Measurements from ENCODE around the gene GHITM.

Gene GHITM

DNA sequence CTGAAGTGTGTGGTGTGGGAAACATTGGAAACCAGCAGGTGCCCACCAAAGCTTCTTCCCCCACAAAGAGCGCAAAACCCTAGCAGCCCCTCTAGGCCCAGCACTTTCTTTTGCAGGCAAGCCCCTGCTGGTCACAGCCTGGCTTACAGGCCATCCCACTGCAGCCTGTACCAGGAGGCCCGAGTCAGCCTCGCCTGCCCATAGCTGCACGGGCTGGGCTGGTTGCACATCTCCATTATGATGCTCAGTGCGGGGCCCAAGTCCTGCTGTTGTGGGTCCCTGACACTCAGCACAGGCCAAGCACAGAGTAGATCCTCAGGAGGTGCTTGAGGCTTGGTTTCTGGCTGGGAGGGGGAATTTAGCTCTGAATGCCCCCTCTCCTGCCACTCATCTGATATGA, 63.0 kb downstream of the GHITM start:
- DNase-seq: no peak
